Measurements from ENCODE around the gene SOX13. TPM values are rescaled to one million over a fixed set of nuclear protein-coding genes. Genes with fewer than 3 reads are reported as not detected.

The SOX13 gene
- total RNA-seq (0.47 TPM), polyA plus RNA-seq (not detected)

- peaks cover 74% of the 10 kb centered on the region for H3K27me3 Mint-ChIP-seq
- H3K27me3 ChIP-seq (ENCODE audit: control insufficient read depth, insufficient read depth, low read length) = peaks cover 26% of the 10 kb centered on the region
- no peak within 1 kb of the TSS for H3K27ac ChIP-seq (ENCODE audit: insufficient read depth, low read length, poor library complexity, severe bottlenecking)
- no peaks in the 10 kb centered on the region for H3K9me3 ChIP-seq (ENCODE audit: control insufficient read depth in 2 of 2, low read length in 2 of 2)
- no peak within 1 kb of the TSS for H3K27ac Mint-ChIP-seq
- H3K36me3 ChIP-seq (ENCODE audit: control insufficient read depth, insufficient read depth, low read length) = no peaks in the 10 kb centered on the region
- H3K36me3 Mint-ChIP-seq = no peaks in the 10 kb centered on the region
- no peak within 1 kb of the TSS for H3K4me3 ChIP-seq (ENCODE audit: low read depth, low read length)
- H3K4me1 ChIP-seq (ENCODE audit: control insufficient read depth, insufficient read depth, low read length, poor library complexity, severe bottlenecking) = peaks cover 14% of the 10 kb centered on the region
- peak in 1 of 3 donors; percentile 13 for DNase-seq
- H3K9me3 Mint-ChIP-seq = peaks cover 0 to 6% (median 0%) of the 10 kb centered on the region in 7 donors
- ATAC-seq (ENCODE audit: low read depth in 2 of 2) = peak in 1 of 2 donors; percentile 11
- peak within 1 kb of the TSS in 3 of 4 donors; percentile 39 to 75 (median 50) for H3K4me3 Mint-ChIP-seq
- peaks cover 0 to 25% (median 4%) of the 10 kb centered on the region in 4 donors for H3K4me1 Mint-ChIP-seq
Measured at GRCh38 chr1:204072931-204073836, at the start of gene SOX13. TSS of gene SOX13 (plus strand) at chr1:204073115. CDS start at chr1:204112916, 39,801 bp downstream.

GRCh38 chr1:204025917-204026707, 46.8 kb upstream of the SOX13 start:
- peaks cover 25% of the 10 kb centered on the region for H3K27me3 Mint-ChIP-seq
- H3K36me3 ChIP-seq (ENCODE audit: control insufficient read depth, insufficient read depth, low read length) = no peaks in the 10 kb centered on the region
- peak overlapping the region in 1 of 3 donors; percentile 17 for H3K27ac Mint-ChIP-seq
- no peaks in the 10 kb centered on the region for H3K9me3 ChIP-seq (ENCODE audit: control insufficient read depth in 2 of 2, low read length in 2 of 2)
- H3K27ac ChIP-seq (ENCODE audit: insufficient read depth, low read length, poor library complexity, severe bottlenecking) = no peak overlapping the region
- DNase-seq = no peak
- H3K4me1 ChIP-seq (ENCODE audit: control insufficient read depth, insufficient read depth, low read length, poor library complexity, severe bottlenecking) = no peaks in the 10 kb centered on the region
- H3K4me3 ChIP-seq (ENCODE audit: low read depth, low read length) = no peak overlapping the region
- ATAC-seq (ENCODE audit: low read depth in 2 of 2) = no peak
- H3K27me3 ChIP-seq (ENCODE audit: control insufficient read depth, insufficient read depth, low read length) = peaks cover 6% of the 10 kb centered on the region
- no peak overlapping the region for H3K4me3 Mint-ChIP-seq
- H3K4me1 Mint-ChIP-seq = no peaks in the 10 kb centered on the region
- no peaks in the 10 kb centered on the region for H3K9me3 Mint-ChIP-seq
- H3K36me3 Mint-ChIP-seq = no peaks in the 10 kb centered on the region

- H3K27ac ChIP-seq (ENCODE audit: insufficient read depth, low read length, poor library complexity, severe bottlenecking) = no peak overlapping the region
- H3K4me1 Mint-ChIP-seq = no peaks in the 10 kb centered on the region
- H3K36me3 Mint-ChIP-seq = no peaks in the 10 kb centered on the region
- peaks cover 6% of the 10 kb centered on the region for H3K27me3 ChIP-seq (ENCODE audit: control insufficient read depth, insufficient read depth, low read length)
- no peak overlapping the region for H3K4me3 ChIP-seq (ENCODE audit: low read depth, low read length)
- no peak for DNase-seq
- H3K4me3 Mint-ChIP-seq = no peak overlapping the region
- no peak overlapping the region for H3K27ac Mint-ChIP-seq
- ATAC-seq (ENCODE audit: low read depth in 2 of 2) = no peak
- H3K27me3 Mint-ChIP-seq = peaks cover 18% of the 10 kb centered on the region
- H3K36me3 ChIP-seq (ENCODE audit: control insufficient read depth, insufficient read depth, low read length) = no peaks in the 10 kb centered on the region
- H3K4me1 ChIP-seq (ENCODE audit: control insufficient read depth, insufficient read depth, low read length, poor library complexity, severe bottlenecking) = no peaks in the 10 kb centered on the region
- H3K9me3 Mint-ChIP-seq = no peaks in the 10 kb centered on the region
- H3K9me3 ChIP-seq (ENCODE audit: control insufficient read depth in 2 of 2, low read length in 2 of 2) = no peaks in the 10 kb centered on the region
Measured at GRCh38 chr1:204027446-204027845, 45.5 kb upstream of the SOX13 start.

- Mint-ChIP-seq H3K27me3 (peaks cover 18% of the 10 kb centered on the region), H3K4me1 (no peaks in the 10 kb centered on the region), H3K9me3 (no peaks in the 10 kb centered on the region), H3K27ac (no peak overlapping the region), H3K36me3 (no peaks in the 10 kb centered on the region), H3K4me3 (no peak overlapping the region)
- Histone ChIP-seq H3K27me3 (ENCODE audit: control insufficient read depth, insufficient read depth, low read length) (peaks cover 6% of the 10 kb centered on the region), H3K9me3 (ENCODE audit: control insufficient read depth in 2 of 2, low read length in 2 of 2) (no peaks in the 10 kb centered on the region), H3K27ac (ENCODE audit: insufficient read depth, low read length, poor library complexity, severe bottlenecking) (no peak overlapping the region), H3K4me3 (ENCODE audit: low read depth, low read length) (no peak overlapping the region), H3K4me1 (ENCODE audit: control insufficient read depth, insufficient read depth, low read length, poor library complexity, severe bottlenecking) (no peaks in the 10 kb centered on the region), H3K36me3 (ENCODE audit: control insufficient read depth, insufficient read depth, low read length) (no peaks in the 10 kb centered on the region)
- no peak for DNase-seq
- ATAC-seq (ENCODE audit: low read depth in 2 of 2) = no peak
Measured at GRCh38 chr1:204029016-204029415, 43.9 kb upstream of the SOX13 start.

- H3K4me3 Mint-ChIP-seq = no peak overlapping the region
- Histone ChIP-seq H3K4me1 (ENCODE audit: control insufficient read depth, insufficient read depth, low read length, poor library complexity, severe bottlenecking) (no peaks in the 10 kb centered on the region), H3K36me3 (ENCODE audit: control insufficient read depth, insufficient read depth, low read length) (no peaks in the 10 kb centered on the region), H3K27ac (ENCODE audit: insufficient read depth, low read length, poor library complexity, severe bottlenecking) (no peak overlapping the region), H3K4me3 (ENCODE audit: low read depth, low read length) (no peak overlapping the region), H3K9me3 (ENCODE audit: control insufficient read depth in 2 of 2, low read length in 2 of 2) (no peaks in the 10 kb centered on the region), H3K27me3 (ENCODE audit: control insufficient read depth, insufficient read depth, low read length) (no peaks in the 10 kb centered on the region)
- no peaks in the 10 kb centered on the region for H3K4me1 Mint-ChIP-seq
- H3K27me3 Mint-ChIP-seq = peaks cover 15% of the 10 kb centered on the region
- no peaks in the 10 kb centered on the region for H3K9me3 Mint-ChIP-seq
- no peak for ATAC-seq (ENCODE audit: low read depth in 2 of 2)
- H3K36me3 Mint-ChIP-seq = no peaks in the 10 kb centered on the region
- DNase-seq = no peak
- H3K27ac Mint-ChIP-seq = no peak overlapping the region
Measured at GRCh38 chr1:204031098-204031710, 41.7 kb upstream of the SOX13 start.

- DNase-seq (no peak), ATAC-seq (ENCODE audit: low read depth in 2 of 2) (no peak)
- no peak overlapping the region for H3K4me3 ChIP-seq (ENCODE audit: low read depth, low read length)
- H3K27me3 ChIP-seq (ENCODE audit: control insufficient read depth, insufficient read depth, low read length) = no peaks in the 10 kb centered on the region
- H3K27me3 Mint-ChIP-seq = peaks cover 8% of the 10 kb centered on the region
- no peak overlapping the region for H3K27ac Mint-ChIP-seq
- H3K9me3 Mint-ChIP-seq = no peaks in the 10 kb centered on the region
- no peaks in the 10 kb centered on the region for H3K36me3 ChIP-seq (ENCODE audit: control insufficient read depth, insufficient read depth, low read length)
- no peaks in the 10 kb centered on the region for H3K9me3 ChIP-seq (ENCODE audit: control insufficient read depth in 2 of 2, low read length in 2 of 2)
- no peak overlapping the region for H3K4me3 Mint-ChIP-seq
- no peaks in the 10 kb centered on the region for H3K4me1 Mint-ChIP-seq
- H3K36me3 Mint-ChIP-seq = no peaks in the 10 kb centered on the region
- no peaks in the 10 kb centered on the region for H3K4me1 ChIP-seq (ENCODE audit: control insufficient read depth, insufficient read depth, low read length, poor library complexity, severe bottlenecking)
- no peak overlapping the region for H3K27ac ChIP-seq (ENCODE audit: insufficient read depth, low read length, poor library complexity, severe bottlenecking)
Measured at GRCh38 chr1:204032642-204033235, 40.2 kb upstream of the SOX13 start.

GRCh38 chr1:204033306-204033705, 39.6 kb upstream of the SOX13 start:
- Histone ChIP-seq H3K9me3 (ENCODE audit: control insufficient read depth in 2 of 2, low read length in 2 of 2) (no peaks in the 10 kb centered on the region), H3K27me3 (ENCODE audit: control insufficient read depth, insufficient read depth, low read length) (no peaks in the 10 kb centered on the region), H3K27ac (ENCODE audit: insufficient read depth, low read length, poor library complexity, severe bottlenecking) (no peak overlapping the region), H3K4me1 (ENCODE audit: control insufficient read depth, insufficient read depth, low read length, poor library complexity, severe bottlenecking) (no peaks in the 10 kb centered on the region), H3K4me3 (ENCODE audit: low read depth, low read length) (no peak overlapping the region), H3K36me3 (ENCODE audit: control insufficient read depth, insufficient read depth, low read length) (no peaks in the 10 kb centered on the region)
- Mint-ChIP-seq H3K9me3 (peaks cover 0 to under 1% (median 0%) of the 10 kb centered on the region in 7 donors), H3K36me3 (no peaks in the 10 kb centered on the region), H3K4me3 (no peak overlapping the region), H3K27me3 (peaks cover 4% of the 10 kb centered on the region), H3K4me1 (no peaks in the 10 kb centered on the region), H3K27ac (no peak overlapping the region)
- ATAC-seq (ENCODE audit: low read depth in 2 of 2) (no peak), DNase-seq (no peak)
